ENCODE results near the gene SPATA9.

Gene SPATA9

GRCh38 chr5:95615164-95615467 lies 67.7 kb downstream of the SPATA9 start:
- no peak for DNase-seq

GRCh38 chr5:95613514-95613913 lies 69.3 kb downstream of the SPATA9 start:
- no peak for DNase-seq

- no peak for DNase-seq
Measured at GRCh38 chr5:95611396-95611795, 71.4 kb downstream of the SPATA9 start.

GRCh38 chr5:95610546-95610945 lies 72.2 kb downstream of the SPATA9 start:
- DNase-seq: no peak

GRCh38 chr5:95609711-95610110 lies 73.1 kb downstream of the SPATA9 start:
- DNase-seq: no peak
